Activated B cell treated with CpG ODN at 0.5 μM for 24 hours (primary cell): Measurements from ENCODE around the gene ZCCHC7. TPM values are rescaled to one million over a fixed set of nuclear protein-coding genes. Genes with fewer than 3 reads are reported as not detected.

Experiments
- ATAC-seq: fragments of 200-7000 bp; cut with Tn5 transposase; one replicate; pipeline ENCODE4 v1.10.0; 2021; ENCODE audit warnings: low read depth, mild to moderate bottlenecking, moderate library complexity
- CTCF ChIA-PET: fragments of 350-600 bp; sonication (Branson Sonifier 250); formaldehyde crosslinking; loops from one replicate; lab custom pipeline; 2021; ENCODE audit warnings: antibody characterized with exemption; lab: Charles Lee
- POLR2A ChIA-PET: fragments of 350-600 bp; sonication (Branson Sonifier 250); formaldehyde crosslinking; loops from one replicate; lab custom pipeline; 2021; ENCODE audit warnings: antibody characterized with exemption; lab: Charles Lee
- DNase-seq: peaks from one replicate; pipeline ENCODE4 v3.0.0; 2022
- H3K27ac Mint-ChIP-seq: one replicate; pipeline ENCODE4 v1.8.0; 2020; ENCODE audit warnings: mixed read lengths
- H3K27me3 Mint-ChIP-seq: one replicate; pipeline ENCODE4 v1.8.0; 2021; ENCODE audit warnings: mixed read lengths
- H3K36me3 Mint-ChIP-seq: one replicate; pipeline ENCODE4 v1.8.0; 2021; ENCODE audit warnings: low read depth, mixed read lengths
- H3K4me1 Mint-ChIP-seq: one replicate; pipeline ENCODE4 v1.8.0; 2021; ENCODE audit warnings: mixed read lengths
- H3K4me3 Mint-ChIP-seq: one replicate; pipeline ENCODE4 v1.8.0; 2020; ENCODE audit warnings: mild to moderate bottlenecking, mixed read lengths
- H3K9me3 Mint-ChIP-seq: one replicate; pipeline ENCODE4 v1.8.0; 2020; ENCODE audit warnings: mixed read lengths
- CTCF ChIP-seq: fragments of 200-600 bp; IDR thresholded peaks from one replicate; pipeline ENCODE4 v1.8.0; 2022; ENCODE audit warnings: antibody characterized with exemption, mild to moderate bottlenecking
- intact Hi-C: fragments of 100-400 bp; cut with micrococcal nuclease; formaldehyde crosslinking; loops from one replicate; pipeline ENCODE4 v1.15.1; 2024
- total RNA-seq: library from RNA; stranded (reverse); gene quantifications from 2 replicates; pipeline ENCODE4 v1.2.3, GENCODE V29; 2022

The ZCCHC7 gene
- total RNA-seq, 1 donor from 2014 or later = 70.3 TPM

GRCh38 chr9:37345038-37345437 lies 224.7 kb downstream of the ZCCHC7 start:
- intact Hi-C loops = no loop called here
- CTCF ChIA-PET = interaction anchor here (1.0 kb wide), 1 partner anchor 21 kb away, joined by 3 read pairs; no protein-coding TSS in a partner anchor
- peaks cover 36% of the 10 kb centered on the region for H3K36me3 Mint-ChIP-seq
- H3K27me3 Mint-ChIP-seq = no peaks in the 10 kb centered on the region
- no peak overlapping the region for H3K4me3 Mint-ChIP-seq
- ATAC-seq (no peak), DNase-seq (no peak)
- H3K9me3 Mint-ChIP-seq = no peaks in the 10 kb centered on the region
- POLR2A ChIA-PET = no interaction called here
- H3K4me1 Mint-ChIP-seq = peaks cover 33% of the 10 kb centered on the region
- H3K27ac Mint-ChIP-seq = peak overlapping the region; percentile 19
- no peak for TF ChIP-seq CTCF

- Mint-ChIP-seq H3K36me3 (peaks cover 67% of the 10 kb centered on the region), H3K27me3 (no peaks in the 10 kb centered on the region), H3K9me3 (no peaks in the 10 kb centered on the region), H3K4me1 (peaks cover 25% of the 10 kb centered on the region), H3K4me3 (no peak overlapping the region), H3K27ac (peak overlapping the region; percentile 22)
- DNase-seq = no peak
- POLR2A ChIA-PET = interaction anchor here (0.8 to 1.3 kb wide), 4 partner anchors 9 to 34 kb away, joined by 3 to 5 read pairs (median 4); no protein-coding TSS in a partner anchor
- CTCF ChIA-PET = no interaction called here
- ATAC-seq = no peak
- no peak for TF ChIP-seq CTCF
- intact Hi-C loops = no loop called here
Observed at GRCh38 chr9:37348917-37349316, 228.5 kb downstream of the ZCCHC7 start.

GRCh38 chr9:37350486-37351190 lies 230.3 kb downstream of the ZCCHC7 start:
- peaks cover 69% of the 10 kb centered on the region for H3K36me3 Mint-ChIP-seq
- no peaks in the 10 kb centered on the region for H3K27me3 Mint-ChIP-seq
- no peak for DNase-seq
- TF ChIP-seq CTCF = no peak
- no peak for ATAC-seq
- H3K27ac Mint-ChIP-seq = peak overlapping the region; percentile 19
- peaks cover 26% of the 10 kb centered on the region for H3K4me1 Mint-ChIP-seq
- H3K4me3 Mint-ChIP-seq = no peak overlapping the region
- CTCF ChIA-PET = interaction anchor here (1.3 kb wide), 1 partner anchor 355 kb away, joined by 3 read pairs; no protein-coding TSS in a partner anchor
- POLR2A ChIA-PET = interaction anchor here (1.1 to 1.6 kb wide), 3 partner anchors 9 to 52 kb away, joined by 5 to 11 read pairs (median 8); no protein-coding TSS in a partner anchor
- H3K9me3 Mint-ChIP-seq = no peaks in the 10 kb centered on the region
- intact Hi-C loops = no loop called here

GRCh38 chr9:37353791-37354190 lies 233.4 kb downstream of the ZCCHC7 start:
- peaks cover 82% of the 10 kb centered on the region for H3K36me3 Mint-ChIP-seq
- POLR2A ChIA-PET = interaction anchor here (1.1 kb wide), 1 partner anchor 15 kb away, joined by 3 read pairs; no protein-coding TSS in a partner anchor
- no peak for DNase-seq

More at GRCh38 chr9:37353791-37354190, 233.4 kb downstream of the ZCCHC7 start:
- Mint-ChIP-seq H3K9me3 (no peaks in the 10 kb centered on the region), H3K4me3 (no peak overlapping the region), H3K4me1 (peaks cover 17% of the 10 kb centered on the region), H3K27me3 (no peaks in the 10 kb centered on the region), H3K27ac (peak overlapping the region; percentile 68)
- ATAC-seq = no peak
- CTCF ChIA-PET = no interaction called here
- TF ChIP-seq CTCF = no peak
- intact Hi-C loops = loop anchor here (2.0 kb wide), 2 partner anchors 13 to 15 kb away; no protein-coding TSS in a partner anchor
